Activated T-helper 9 cell treated with anti-CD3 and anti-CD28 coated beads, Interleukin-2, amount 50 U/mL, for 16 hours (primary cell): ENCODE data around the gene CYFIP2.

Experiments used
- DNase-seq: peaks from one replicate; pipeline ENCODE4 v3.0.0-alpha.2; 2020; ENCODE audit warnings: low read depth

Gene CYFIP2

DNA sequence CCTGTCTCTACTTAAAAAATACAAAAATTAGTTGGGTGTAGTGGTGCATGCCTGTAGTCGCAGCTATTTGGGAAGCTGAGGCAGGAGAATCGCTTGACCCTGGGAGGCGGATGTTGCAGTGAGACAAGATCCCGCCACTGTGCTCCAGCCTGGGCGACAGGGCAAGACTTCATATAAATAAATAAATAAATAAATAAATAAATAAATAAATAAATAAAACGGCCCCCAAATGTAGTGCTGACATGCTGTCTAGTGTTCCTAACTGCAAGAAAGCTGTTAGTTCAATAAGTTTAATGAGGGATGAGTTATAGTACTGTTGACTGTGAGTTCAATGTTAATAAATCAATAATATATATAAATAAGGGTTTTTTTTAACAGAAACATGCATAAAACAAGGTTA, 7.5 kb upstream of the CYFIP2 start:
- DNase-seq = no peak

DNA sequence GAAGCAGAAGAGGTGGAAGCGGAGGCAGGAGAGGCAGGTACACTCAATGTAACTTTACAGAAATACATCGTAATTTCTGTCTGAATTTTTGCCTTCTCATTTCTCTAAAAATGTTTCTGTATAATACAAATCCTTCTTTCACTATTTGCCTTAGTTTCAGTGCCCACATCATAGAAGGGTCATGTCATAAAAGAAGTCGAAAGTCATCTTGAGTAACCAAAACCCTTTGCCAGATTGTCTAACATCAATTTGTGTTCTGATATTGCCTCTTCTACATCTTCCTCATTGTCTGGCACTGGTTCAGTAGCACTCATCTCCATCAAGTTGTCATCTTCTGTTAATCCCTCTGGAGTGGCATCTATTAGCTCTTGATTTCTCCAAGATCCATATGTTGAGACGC, 6.2 kb upstream of the CYFIP2 start:
- no peak for DNase-seq

GRCh38 chr5:157263496-157264090, 2.3 kb upstream of the CYFIP2 start:
- DNase-seq = no peak

GRCh38 chr5:157266286-157267007, 524 bp downstream of the CYFIP2 start:
- peak; percentile 34 for DNase-seq

GRCh38 chr5:157267025-157267424, 1.1 kb downstream of the CYFIP2 start:
- DNase-seq = no peak

GRCh38 chr5:157267761-157268480, 2.0 kb downstream of the CYFIP2 start:
- DNase-seq = no peak

GRCh38 chr5:157269165-157269671, 3.3 kb downstream of the CYFIP2 start:
- no peak for DNase-seq

DNA sequence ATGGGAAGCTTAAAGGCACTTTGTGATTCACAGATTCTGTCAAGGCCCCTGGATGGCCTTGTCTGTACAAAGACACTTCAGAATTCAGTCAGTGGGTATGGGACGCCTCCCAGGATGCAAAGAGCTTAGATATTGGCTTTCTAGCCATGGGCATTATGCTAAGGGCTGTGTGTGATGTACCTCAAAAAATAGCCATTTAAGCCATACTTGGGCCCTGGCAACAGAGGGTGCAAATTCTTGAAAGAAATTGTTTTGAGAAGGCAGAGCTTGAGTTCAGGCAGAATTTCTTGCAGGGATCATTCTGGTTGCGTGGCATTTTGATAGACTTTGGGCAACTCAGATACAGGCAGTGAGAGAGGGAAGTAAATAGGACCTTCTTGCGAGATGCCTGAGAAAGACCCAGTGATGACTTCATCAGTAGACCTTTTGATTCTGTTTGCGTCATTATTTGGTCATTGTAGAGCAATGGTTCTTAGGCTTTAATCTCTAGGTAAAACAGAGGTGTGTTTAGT, 3.9 kb downstream of the CYFIP2 start:
- no peak for DNase-seq

GRCh38 chr5:157270771-157271170, 4.8 kb downstream of the CYFIP2 start:
- DNase-seq = no peak

DNA sequence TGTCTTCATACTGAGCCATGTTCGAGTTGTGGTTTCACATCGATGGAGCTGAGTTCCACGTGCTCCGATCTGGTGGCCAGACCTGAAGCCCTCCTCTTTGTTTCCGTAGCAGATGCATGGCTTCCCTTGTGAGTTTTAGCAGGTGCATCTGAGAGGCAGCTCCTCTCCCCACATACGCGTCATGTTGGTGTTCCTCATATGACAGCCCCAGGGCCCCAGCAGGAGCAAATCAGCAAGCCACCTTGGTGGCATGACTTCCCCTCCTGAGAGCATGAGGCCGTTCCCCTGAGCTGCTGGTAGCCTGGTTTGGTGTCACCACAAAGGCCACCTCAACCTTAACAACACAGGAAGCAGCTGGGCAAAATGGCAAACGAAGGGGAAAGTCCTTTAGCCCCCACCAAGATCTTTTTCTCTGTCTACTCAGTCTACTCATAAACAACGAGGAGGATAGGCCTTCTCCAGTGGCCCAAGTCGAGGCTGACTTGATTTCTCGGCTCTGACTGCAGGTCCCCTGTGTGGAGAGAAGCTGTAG, 5.9 kb downstream of the CYFIP2 start:
- DNase-seq = peak; percentile 67

GRCh38 chr5:157273131-157273556, 7.2 kb downstream of the CYFIP2 start:
- DNase-seq = no peak

GRCh38 chr5:157275403-157275802, 9.5 kb downstream of the CYFIP2 start:
- no peak for DNase-seq

- no peak for DNase-seq
Observed at GRCh38 chr5:157278319-157279037, 12.6 kb downstream of the CYFIP2 start.

DNA sequence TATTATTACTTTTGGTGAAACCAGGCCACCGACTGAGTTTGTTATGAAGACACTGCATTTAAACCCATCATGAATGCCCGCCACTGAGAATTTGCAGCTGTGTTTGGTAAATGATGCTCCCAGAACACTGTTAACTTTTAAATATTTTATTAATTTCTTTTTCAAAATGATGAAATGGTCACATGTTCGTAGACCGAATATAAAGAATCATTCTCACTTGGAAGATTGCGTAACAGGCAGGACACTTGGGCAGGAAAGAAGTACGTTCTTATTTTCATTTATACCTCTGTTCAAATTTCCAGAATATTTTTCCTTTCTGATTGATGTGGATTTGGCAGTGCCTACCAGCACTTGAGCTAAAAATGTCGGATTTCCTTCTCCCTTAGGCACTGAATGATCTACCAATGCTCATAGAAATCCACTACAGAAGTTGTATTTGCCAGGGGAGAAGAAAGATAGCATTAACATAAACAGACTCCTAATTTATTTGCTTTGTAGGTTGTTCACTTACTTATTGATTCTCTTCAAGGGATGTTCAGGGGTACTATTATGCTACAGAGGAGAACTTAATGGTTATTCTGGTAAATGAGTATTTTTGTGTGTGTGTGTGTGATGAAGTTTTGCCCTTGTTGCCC, 13.8 kb downstream of the CYFIP2 start:
- DNase-seq = no peak

GRCh38 chr5:157280927-157281326, 15.0 kb downstream of the CYFIP2 start:
- no peak for DNase-seq

DNA sequence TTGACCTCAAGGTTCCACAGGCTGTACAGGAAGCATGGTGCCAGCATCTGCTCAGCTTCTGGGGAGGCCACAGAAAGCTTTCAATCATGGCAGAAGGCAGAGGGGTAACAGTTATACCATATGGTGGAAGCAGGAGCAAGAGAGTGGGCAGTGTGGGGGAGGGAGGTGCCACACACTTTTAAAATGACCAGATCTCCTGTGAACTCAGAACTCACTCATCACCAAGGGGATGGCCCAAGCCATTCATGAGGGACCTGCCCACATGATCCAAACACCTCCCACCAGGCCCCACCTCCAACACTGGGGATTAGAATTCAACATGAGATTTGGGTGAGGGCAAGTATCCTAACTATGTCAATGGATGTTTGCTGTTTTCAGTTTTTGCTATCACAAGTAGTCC, 16.2 kb downstream of the CYFIP2 start:
- DNase-seq = no peak

DNA sequence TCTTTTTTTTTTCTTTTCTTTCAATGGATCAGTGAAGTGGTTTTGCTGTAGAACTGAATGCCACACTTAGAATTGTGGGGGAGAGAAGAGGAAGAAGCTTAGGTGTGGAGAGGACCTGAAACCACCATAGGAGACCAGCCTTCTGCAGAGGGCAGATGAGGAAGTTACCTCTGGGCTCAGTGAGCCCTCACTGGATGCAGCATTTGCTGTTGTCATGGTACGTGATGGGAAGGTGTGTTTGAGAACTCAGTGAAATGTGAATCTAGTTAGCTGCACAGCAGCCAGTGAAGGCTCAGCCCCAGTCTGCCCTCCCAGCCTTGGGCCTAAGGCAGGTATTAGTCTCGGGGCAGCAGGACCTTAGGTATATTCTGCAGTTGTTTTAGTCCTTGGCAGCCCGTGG, 17.5 kb downstream of the CYFIP2 start:
- no peak for DNase-seq

- DNase-seq = no peak
Observed at GRCh38 chr5:157284458-157285212, 18.7 kb downstream of the CYFIP2 start.

- no peak for DNase-seq
Observed at GRCh38 chr5:157285310-157286035, 19.6 kb downstream of the CYFIP2 start.

DNA sequence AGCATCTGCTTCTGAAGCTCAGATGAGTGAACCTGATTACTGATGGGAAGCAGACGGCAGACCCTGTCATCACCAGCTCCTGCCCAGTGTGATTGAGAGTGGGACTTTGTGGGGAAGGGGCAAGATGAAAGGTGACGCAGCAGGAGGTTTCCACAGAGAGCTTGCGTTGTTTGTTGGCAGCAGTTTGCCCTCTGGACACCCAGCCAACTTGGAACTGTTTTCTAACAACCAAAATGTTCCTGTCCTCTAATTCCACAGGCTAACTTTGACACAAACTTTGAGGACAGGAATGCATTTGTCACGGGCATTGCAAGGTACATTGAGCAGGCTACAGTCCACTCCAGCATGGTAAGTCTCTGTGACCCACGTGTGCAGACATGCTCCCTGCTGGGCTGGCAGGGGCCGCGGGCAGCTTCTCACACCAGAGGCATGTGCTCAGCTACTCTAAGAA, 20.9 kb downstream of the CYFIP2 start:
- no peak for DNase-seq
